A673 (cell line): ENCODE data around the gene EPHA5.

Source experiments
- CTCF ChIP-seq: fragments of 300-800, 200-600 bp; sonication (generic); conservative IDR thresholded peaks from 2 replicates; pipeline ENCODE4 v1.5.1; 2017; ENCODE audit warnings: low read depth, mild to moderate bottlenecking, antibody characterized with exemption, low read length, moderate library complexity, mixed read lengths
- EZH2 ChIP-seq: fragments of 200-600 bp; sonication (generic); IDR thresholded peaks from 2 replicates; pipeline ENCODE4 v1.6.1; 2017; ENCODE audit warnings: borderline replicate concordance, low read depth, mild to moderate bottlenecking, mixed read lengths, antibody characterized with exemption, low read length; ENCODE audit not compliant: poor library complexity, severe bottlenecking

GRCh38 chr4:65645185-65645584, 25.1 kb downstream of the EPHA5 start:
- no peak for TF ChIP-seq CTCF
- no peak for TF ChIP-seq EZH2
